GM15510 (cell line): ENCODE measurements around the gene IRS1.

Experiments
- POLR2A ChIP-seq: IDR thresholded peaks from 3 replicates; pipeline ENCODE4 v1.6.1; 2011; ENCODE audit warnings: borderline replicate concordance; ENCODE audit not compliant: insufficient read length; ENCODE audit errors: extremely low read depth

Gene IRS1

DNA sequence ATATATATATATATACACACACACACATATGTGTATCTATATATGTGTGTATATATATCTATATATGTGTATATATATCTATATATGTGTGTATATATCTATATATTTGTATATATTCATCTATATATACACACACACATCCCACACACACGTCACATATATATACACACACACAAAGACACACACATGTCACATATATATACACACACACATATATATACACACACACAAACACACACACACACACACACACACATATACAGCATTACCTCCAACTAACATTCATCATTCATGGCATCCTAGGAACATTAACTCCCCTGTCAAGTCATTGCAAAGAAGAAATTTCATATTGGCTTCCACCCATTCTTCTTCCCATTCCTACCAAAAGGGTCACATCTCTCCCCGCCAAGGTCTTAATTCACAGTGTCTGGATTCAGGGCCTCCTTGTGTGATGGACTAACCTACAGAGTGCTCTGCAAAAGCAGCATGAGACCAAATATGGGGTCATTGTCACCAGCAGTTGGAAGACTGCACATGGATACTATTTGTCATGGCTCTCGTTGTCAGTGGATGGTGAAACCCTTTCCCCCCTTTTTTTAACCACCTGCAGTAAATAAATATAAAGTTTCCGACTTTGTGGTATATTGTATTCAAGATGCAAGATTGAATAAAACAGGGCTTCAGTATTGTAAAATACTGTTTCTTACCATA is 67.0 kb downstream of the IRS1 start:
- TF ChIP-seq POLR2A: no peak

DNA sequence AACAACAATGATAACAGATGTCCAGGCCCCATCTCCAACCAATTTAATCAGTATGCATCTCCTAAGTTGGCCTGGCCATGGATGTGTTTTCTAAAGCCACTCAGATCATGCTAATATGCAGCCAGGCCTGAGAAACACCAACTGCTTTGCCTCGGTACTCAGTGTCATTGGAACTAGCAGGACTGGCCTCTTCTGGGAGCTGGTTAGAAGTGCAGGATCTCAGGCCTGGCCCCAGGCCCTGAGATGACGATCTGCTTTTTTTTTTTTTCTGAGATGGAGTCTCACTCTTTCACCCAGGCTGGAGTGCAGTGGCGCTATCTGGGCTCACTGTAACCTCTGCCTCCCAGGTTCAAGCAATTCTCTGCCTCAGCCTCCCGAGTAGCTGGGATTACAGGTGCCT is 69.1 kb downstream of the IRS1 start:
- TF ChIP-seq POLR2A: no peak

DNA sequence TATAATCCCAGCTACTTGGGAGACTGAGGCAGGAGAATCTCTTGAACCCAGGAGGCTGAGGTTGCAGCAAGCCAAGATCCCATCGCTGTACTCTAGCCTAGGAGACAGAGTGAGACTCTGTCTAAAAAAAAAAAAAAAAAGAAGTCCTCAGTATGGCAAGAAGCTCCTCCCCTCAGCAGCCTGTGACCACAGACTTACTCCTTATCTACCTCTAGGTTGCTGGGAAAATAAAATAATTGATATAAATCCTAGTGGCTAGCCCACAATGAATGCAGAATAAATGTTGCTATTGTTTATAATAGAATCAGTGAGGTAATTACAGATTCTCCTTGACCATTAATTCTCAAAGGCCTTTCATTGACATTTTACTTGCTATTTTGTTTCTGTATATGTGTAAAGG is 70.6 kb downstream of the IRS1 start:
- TF ChIP-seq POLR2A: no peak

DNA sequence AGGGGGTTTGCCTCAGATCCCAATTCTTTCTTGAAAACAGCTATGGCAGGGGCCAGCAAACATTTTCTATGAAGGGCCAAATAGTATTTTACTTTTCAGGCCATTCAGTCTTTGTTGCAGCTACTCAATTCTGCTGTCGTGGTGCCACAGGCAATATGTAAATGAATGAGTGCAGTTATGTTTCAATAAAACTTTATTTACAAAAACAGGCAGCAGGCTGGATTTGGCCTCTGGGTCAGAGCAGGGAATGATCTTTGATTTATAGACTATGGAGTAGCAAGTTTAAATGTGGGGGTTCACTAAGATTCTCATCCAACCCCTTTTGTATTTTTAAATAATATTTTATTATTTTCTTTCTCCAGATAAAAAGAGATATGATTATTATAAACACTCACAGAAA is 72.4 kb downstream of the IRS1 start:
- no peak for TF ChIP-seq POLR2A

DNA sequence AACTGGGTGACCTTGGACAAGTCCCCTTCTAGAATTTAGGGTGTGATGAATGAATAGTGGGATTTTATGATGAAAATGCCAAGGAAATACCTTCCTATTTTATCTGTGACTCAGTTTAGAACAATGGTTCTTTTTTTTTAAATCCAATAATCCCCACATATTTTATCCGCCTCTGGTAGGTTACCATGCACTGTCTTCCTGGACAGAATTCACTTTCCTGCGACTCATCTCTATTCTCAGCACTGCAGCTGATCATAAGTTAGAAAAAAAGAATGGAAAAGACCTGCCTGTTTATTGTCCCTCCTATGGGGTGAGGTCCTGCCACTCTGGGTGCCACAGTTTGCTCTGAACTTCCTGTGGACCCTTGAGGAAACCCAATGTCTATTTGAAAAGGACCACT is 73.1 kb downstream of the IRS1 start:
- no peak for TF ChIP-seq POLR2A

DNA sequence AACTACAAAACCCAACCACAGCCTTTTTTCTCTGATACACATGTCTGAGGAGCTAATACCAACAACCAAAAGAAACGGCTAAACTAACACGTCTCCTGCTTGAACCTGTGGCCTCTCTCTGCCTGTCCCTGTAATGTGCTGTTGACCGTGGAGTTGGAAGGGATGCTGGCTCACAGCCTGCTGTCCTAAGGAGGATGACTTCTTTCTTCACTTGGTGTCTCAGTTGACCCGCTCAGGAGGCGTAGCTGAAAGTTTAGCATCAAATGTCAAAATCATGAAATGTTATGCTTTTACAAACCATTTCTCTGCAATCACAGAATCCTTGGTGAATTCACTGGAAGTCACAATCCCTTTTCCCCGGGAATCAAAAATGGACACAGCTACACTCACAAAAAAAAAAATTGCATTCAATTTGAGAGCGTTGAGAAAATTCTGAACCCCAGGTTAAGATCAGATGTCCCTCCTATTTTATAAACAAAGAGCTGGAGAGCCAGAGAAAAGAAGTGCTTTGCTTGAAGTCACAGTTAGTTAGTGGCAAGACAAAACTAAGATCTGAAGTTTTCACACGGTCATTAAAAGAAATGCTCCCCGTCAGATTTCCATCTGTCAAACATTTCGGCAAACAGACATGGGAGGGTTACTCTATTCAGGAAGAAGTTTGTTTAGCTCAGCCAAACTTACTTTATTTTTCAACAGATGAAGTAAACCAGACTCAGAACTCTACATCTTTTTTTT is 74.3 kb downstream of the IRS1 start:
- TF ChIP-seq POLR2A: no peak

DNA sequence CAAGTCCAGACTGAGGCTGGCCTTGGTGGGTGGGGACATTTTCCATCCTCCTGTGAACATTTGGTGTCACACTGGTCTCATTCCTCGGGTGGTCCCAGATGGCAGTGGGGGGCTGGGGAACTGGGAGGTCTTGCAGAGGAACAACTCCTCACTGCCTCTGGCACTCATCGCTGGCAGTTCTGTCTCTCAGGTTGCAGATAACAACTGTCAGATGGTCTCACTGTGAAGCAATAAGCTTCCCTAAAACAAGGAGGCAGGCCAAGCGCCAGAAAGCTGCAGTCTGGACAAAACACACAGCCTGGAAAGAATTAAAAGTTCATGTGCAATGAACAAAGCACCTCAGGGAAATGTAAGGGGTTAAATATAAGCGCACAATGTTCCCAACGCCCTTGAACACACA is 78.1 kb downstream of the IRS1 start:
- no peak for TF ChIP-seq POLR2A

DNA sequence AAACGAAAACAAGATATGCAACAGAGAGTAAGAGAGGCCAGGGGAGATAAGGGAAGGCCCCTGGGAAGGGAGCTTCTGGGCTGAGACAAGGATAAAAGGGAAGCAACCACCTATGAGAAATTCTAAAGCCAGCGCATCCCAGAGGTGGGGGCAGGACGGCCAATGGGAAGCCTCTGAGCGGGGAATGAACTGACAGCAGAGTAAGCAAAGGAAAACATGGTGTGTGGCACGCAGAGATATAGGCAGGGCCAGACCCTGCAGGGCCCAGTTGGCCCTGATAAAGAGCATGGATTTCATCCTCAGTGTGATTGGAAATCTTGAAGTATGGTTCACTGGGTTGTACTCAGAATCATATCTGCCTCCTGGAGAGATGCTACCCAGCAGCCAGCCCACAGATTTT is 78.7 kb downstream of the IRS1 start:
- TF ChIP-seq POLR2A: no peak

DNA sequence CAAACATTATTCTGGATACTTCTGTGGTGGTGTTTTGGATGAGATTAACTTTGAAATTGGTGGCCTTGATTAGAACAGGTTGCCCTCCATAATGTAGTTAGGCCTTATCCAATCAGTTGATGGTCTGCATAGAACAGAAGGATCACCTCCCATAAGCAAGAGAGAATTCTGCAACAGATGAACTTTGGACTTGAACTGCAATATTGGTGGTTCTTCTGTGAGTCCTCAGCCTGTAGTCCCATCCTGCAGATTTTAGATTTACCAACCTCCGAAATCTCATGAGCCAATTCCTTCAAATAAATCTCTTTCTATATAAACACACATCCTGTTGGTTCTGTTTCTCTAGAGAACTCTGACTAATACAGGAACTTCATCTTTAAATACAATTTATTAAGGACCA is 81.9 kb downstream of the IRS1 start:
- no peak for TF ChIP-seq POLR2A

DNA sequence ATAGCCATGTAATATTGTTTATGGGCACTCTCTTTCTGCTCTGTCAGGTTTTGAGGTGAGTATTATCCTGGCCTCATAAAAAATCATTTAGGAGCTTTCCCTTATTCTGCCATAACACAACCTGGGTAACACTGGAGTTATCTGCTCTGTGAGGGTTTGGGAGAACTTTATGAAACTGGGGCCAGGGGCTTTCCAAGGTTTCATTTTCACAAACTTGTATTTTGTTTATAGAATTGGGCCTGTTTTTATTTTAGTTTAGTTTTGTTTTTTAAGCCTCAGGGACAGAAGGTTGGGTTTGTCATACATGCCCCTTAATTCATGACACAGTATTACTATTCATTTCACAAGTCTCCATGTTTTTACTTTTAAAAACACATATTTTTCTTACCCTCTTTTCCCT is 83.5 kb downstream of the IRS1 start:
- no peak for TF ChIP-seq POLR2A

DNA sequence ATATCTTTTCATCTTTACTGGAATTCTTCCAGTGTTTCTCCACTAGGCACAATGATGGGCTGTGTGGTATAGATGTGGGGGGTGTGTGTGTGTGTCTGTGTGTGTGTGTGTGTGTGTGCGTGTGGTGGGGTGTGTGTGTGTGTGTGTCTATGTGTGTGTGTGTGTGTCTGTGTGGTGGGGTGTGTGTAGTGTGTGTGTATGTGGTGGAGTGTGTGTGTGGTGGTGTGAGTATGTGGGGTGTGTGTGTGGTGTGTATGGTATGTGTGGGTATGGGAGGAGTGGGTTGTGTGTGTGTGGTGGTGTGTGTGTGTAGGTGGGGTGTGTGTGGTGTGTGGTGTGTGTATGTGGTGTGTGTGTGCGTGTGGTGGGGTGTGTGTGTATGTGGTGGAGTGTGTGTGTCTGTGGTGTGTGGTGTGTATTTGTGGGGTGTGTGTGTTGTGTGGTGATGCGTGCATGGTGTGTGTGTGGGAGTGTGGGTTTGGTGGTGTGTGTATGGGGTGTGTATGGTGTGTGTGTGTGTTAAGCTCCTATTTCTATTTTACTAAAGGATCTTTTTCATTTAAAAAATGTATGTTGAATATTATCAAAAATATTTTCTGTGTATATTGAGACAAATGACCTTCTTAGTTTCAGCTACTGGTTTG is 84.2 kb downstream of the IRS1 start:
- TF ChIP-seq POLR2A: no peak

DNA sequence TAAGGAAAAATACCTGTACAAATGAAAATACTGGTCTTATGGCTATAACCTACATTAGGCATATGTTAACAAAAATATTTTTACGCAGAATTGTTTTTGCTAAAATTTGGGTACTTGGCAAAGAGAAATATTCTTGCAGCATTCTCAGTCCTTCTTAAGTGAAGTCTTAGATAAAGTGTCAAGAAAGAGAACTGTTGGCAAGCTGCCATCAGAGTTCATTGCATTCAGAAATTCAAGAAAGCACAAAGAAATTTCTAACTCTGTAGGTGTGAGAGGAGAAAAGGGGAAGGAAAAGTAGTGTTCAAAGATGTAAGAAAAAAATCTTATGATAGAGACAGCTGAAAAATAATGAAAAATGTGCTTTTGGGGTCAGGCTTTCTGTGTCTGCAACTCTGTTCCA is 86.7 kb downstream of the IRS1 start:
- TF ChIP-seq POLR2A: no peak

DNA sequence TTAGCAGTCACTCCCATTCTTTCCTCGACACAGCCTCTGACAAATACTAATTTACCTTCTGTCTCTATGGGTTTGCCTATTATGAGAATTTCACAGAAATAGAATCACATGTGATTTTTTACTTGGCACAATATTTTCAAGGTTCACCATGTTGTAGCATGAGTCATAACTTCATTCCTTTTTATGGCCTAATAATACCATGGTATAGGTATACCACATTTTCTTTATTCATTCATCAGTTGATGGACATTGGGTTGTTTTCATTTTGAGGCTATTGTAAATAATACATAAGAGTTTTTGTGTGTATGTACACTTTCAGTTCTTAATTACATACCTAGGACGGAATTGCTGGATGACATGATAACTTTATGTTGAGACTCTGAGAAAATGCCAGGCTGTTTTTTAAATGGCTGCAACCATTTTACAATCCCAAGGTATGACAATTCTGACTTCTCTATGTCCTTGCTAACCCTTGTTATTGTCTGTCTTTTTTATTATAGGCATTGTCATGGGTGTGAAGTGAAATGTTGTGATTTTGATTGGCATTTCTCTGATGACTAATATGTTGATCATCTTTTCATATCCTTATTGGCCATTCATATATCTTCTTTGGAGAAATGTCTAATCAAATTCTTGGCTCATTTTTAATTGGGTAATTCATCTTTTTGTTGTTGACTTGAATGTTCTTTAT is 87.9 kb downstream of the IRS1 start:
- TF ChIP-seq POLR2A: no peak

DNA sequence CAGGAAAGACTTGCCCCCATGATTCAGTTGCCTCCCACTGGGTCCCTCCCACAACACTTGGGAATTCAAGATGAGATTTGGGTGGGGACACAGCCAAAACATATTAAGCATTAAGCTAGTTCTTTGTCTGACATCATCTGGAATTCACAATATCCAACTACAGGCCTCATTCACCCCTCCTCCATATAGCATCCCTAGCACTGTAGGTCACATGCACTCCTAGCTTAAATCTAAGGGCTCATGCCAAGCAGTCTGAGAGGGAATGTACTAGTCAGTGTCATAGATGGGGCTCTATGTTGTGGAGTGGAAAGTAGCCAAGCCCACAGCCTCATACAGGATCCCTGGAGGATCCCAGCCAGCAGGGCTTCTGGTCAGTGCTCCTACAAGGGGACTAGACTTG is 92.1 kb downstream of the IRS1 start:
- no peak for TF ChIP-seq POLR2A

DNA sequence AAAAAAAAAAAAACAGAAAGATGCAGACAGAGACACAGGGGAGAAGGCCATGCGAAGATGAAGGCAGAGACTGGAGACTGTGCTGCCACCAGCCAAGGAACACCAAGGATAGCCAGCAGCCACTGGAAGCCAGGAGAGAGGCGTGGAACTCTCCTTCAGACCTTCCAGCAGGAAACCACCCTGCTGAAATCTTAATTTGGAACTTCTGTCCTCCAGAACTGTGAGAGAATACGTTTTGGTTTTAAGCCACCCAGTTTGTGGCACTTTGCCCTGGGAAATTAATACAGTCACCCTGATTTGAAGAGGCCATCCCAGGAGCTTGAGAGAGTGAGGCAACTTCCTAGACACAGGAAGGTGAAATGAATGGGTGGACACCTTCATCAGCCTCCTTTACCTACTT is 93.7 kb downstream of the IRS1 start:
- no peak for TF ChIP-seq POLR2A
